Skeletal muscle tissue (tissue), 4 donors: ENCODE data around the gene CFAP61. TPM values are rescaled to one million over a fixed set of nuclear protein-coding genes. Genes with fewer than 3 reads are reported as not detected.

Experiments used
- H3K27ac ChIP-seq: one replicate; pipeline ENCODE4 v1.7.0; 2013; ENCODE audit warnings: mild to moderate bottlenecking, low read depth, low read length, inconsistent platforms
- H3K27me3 ChIP-seq, 3 donors: one replicate each; pipeline ENCODE4 v1.7.0; 2013; ENCODE audit warnings: low read length in 3 of 3; ENCODE audit not compliant: control insufficient read depth in 3 of 3, insufficient read depth in 3 of 3
- H3K36me3 ChIP-seq, 3 donors: one replicate each; pipeline ENCODE4 v1.7.0; 2013; ENCODE audit warnings: low read length in 3 of 3; ENCODE audit not compliant: control insufficient read depth in 3 of 3, insufficient read depth in 3 of 3
- H3K4me1 ChIP-seq, 3 donors: one replicate each; pipeline ENCODE4 v1.7.0; 2013; ENCODE audit warnings: low read length in 3 of 3, mild to moderate bottlenecking in 3 of 3; ENCODE audit not compliant: control insufficient read depth in 3 of 3, insufficient read depth in 3 of 3
- H3K4me3 ChIP-seq, 3 donors: one replicate each; pipeline ENCODE4 v1.7.0; 2013; ENCODE audit warnings: low read length in 3 of 3
- H3K9ac ChIP-seq, 3 donors: one replicate each; pipeline ENCODE4 v1.7.0; 2013; ENCODE audit warnings: low read length in 3 of 3, mild to moderate bottlenecking in 3 of 3, moderate library complexity in 2 of 3, low read depth in 1 of 3
- H3K9me3 ChIP-seq, 3 donors: one replicate each; pipeline ENCODE4 v1.7.0; 2013; ENCODE audit warnings: low read length in 3 of 3; ENCODE audit not compliant: control insufficient read depth in 3 of 3
- total RNA-seq: library from RNA; depleted of rRNA; stranded (reverse); fragments of >200 nt; gene quantifications from one replicate; pipeline ENCODE4 v1.2.3, GENCODE V29; 2014
- donor health status: Osteomylitis.

CFAP61 gene
- total RNA-seq, 1 donor from 2014 or later: 1.0 TPM

DNA sequence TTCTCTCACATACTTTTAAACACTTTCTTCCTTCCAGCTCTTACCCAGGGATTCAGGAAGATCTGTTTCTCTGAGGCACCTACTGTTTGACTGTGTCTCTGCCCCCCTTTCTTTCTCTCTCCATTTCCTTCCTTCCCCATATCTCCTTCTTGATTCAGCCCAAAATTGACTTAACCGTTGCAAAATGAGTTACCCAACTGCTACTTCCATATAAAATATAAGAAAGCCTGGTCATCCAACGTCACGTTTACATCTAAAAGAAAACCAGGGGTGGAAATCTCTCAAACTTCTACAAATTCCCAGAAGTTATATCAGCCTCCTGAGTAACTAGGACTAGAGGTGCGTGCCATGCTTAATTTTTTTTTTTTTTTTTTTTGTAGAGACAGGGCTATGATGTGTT lies 220.4 kb downstream of the CFAP61 start:
- Histone ChIP-seq H3K9ac (no peak overlapping the region), H3K36me3 (peaks cover 0 to 3% (median 0%) of the 10 kb centered on the region in 3 donors), H3K27ac (no peak overlapping the region), H3K4me3 (no peak overlapping the region), H3K9me3 (no peaks in the 10 kb centered on the region), H3K27me3 (no peaks in the 10 kb centered on the region), H3K4me1 (peaks cover 0 to 2% (median 1%) of the 10 kb centered on the region in 3 donors)

DNA sequence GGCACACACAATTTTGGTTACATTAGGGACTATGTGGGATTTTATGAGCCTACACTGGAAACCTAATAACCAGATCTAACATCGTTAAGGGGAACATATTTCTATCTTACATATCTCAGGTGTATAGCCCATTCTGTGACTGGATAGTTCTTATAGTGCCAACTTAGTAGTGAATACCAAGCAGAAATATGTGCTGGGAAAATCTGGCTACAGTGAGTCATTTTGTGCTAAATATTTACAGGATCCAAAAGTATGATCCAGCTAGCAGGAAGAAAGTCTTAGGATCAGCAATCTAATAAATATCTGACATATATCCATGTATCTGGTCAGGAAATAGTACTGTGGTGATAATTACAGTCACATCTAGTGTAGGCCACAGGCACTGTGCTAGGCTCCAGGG lies 221.0 kb downstream of the CFAP61 start:
- Histone ChIP-seq H3K9ac (no peak overlapping the region), H3K27ac (no peak overlapping the region)

DNA sequence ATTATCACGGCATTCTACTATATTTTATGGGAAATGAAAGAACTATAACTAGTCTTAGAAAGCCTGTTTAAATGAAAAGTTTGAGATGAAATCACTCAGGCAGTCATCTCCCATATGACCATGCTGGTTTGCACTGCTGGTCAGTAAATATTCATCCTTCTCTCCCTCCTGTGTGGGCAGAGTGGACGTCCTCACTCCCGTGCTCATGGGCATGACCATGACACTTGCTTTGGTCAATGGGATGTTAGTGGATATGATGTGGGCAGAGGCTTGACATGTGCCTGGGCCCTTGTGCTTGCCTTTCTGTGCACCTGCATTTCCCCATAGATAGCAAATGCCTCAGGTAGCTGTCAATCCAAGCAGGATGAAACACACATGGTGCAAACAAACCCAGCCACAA lies 222.5 kb downstream of the CFAP61 start:
- H3K9ac ChIP-seq: no peak overlapping the region
- peaks cover 0 to 3% (median under 1%) of the 10 kb centered on the region in 3 donors for H3K36me3 ChIP-seq
- H3K4me3 ChIP-seq: no peak overlapping the region
- H3K9me3 ChIP-seq: no peaks in the 10 kb centered on the region
- no peak overlapping the region for H3K27ac ChIP-seq
- peaks cover 4 to 11% (median 9%) of the 10 kb centered on the region in 3 donors for H3K4me1 ChIP-seq
- H3K27me3 ChIP-seq: no peaks in the 10 kb centered on the region

More for the DNA sequence above, 221.0 kb downstream of the CFAP61 start:
- Histone ChIP-seq H3K36me3 (peaks cover 0 to 3% (median 0%) of the 10 kb centered on the region in 3 donors), H3K9me3 (no peaks in the 10 kb centered on the region), H3K4me1 (peaks cover 4 to 8% (median 7%) of the 10 kb centered on the region in 3 donors), H3K4me3 (no peak overlapping the region), H3K27me3 (no peaks in the 10 kb centered on the region)

DNA sequence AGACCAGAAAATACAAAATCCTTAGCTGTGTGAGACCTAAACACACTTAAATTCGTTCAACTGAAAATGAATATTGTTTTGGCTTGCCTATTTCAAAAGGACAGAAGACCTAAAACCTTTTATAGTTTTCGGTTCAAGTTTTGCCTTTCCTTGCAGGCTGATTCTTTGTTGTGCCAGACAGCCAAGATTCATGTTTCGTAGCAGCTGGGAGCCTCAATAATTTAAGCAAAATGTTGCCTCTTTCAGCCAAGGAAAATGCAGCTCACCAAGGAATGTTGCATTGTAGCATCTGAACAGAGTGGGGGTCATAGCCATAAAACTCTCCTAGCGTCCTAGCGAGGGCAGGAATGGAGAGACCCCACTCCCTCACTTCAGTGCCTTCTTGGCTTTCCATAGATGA lies 223.3 kb downstream of the CFAP61 start:
- Histone ChIP-seq H3K27ac (no peak overlapping the region), H3K4me1 (peaks cover 4 to 11% (median 9%) of the 10 kb centered on the region in 3 donors), H3K27me3 (no peaks in the 10 kb centered on the region), H3K9ac (no peak overlapping the region), H3K36me3 (peaks cover 0 to 5% (median 3%) of the 10 kb centered on the region in 3 donors), H3K9me3 (no peaks in the 10 kb centered on the region), H3K4me3 (no peak overlapping the region)

DNA sequence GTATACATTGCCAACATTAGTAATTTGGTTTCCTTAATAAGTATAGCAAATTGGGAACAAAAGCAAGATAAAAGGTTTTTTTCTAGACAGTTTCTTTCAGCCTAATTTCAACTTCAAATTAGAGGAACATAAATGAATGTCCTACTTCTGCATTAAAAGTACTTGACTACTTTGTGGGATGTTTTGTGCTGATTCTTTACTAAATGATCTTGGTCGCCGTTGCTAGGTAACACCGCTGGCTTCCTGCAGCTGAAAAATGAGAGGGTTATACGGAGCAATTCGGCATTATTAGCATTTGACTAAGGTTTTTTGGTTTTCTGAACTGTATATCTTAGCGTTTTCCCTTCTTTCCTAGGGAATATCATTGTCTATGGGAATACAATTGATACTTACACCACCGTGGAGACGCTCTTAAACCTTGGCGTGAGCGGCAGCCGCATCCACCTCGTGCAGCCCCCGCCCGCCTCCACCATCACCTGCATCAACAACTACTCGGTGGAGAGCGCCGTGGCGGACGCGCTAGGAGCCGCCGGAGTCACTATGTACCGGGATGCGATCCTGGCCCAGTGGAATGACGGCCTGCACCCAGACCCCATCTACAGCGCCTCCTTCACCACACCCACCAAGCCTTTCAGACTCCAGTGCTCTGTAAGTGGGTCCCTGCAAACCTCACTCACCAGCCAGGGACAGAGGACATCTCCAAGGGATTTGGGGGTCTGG lies 224.6 kb downstream of the CFAP61 start:
- Histone ChIP-seq H3K4me3 (no peak overlapping the region), H3K27ac (no peak overlapping the region), H3K9ac (no peak overlapping the region), H3K27me3 (no peaks in the 10 kb centered on the region), H3K4me1 (peaks cover 4 to 11% (median 9%) of the 10 kb centered on the region in 3 donors), H3K9me3 (no peaks in the 10 kb centered on the region), H3K36me3 (peaks cover 0 to 5% (median 3%) of the 10 kb centered on the region in 3 donors)

DNA sequence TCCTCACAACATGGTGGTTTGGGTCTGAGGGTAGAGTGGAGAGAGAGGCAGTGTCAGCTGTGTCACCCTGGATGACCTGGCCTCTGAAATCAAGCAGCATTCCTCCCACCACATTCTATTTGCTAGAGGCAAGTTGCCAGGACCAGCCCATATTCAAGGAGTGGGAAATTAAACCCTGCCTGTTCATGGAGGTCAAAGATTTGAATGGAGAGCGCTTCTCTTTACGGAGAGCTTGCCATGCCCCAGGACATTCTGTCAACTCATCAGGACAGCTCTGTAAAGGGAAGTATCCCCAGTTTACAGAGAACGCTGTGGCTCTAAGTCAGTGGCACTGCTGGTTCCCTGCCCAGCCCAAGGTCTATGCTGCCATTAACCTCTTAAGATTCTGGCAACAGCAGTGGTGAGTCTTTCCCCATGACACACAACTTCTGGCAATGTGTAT lies 225.6 kb downstream of the CFAP61 start:
- H3K36me3 ChIP-seq: peaks cover 0 to 5% (median 3%) of the 10 kb centered on the region in 3 donors
- peak overlapping the region in 1 of 3 donors; percentile 0 for H3K4me3 ChIP-seq
- H3K9me3 ChIP-seq: no peaks in the 10 kb centered on the region
- peak overlapping the region; percentile 54 for H3K27ac ChIP-seq
- H3K27me3 ChIP-seq: no peaks in the 10 kb centered on the region
- peak overlapping the region in 1 of 3 donors; percentile 34 for H3K9ac ChIP-seq
- H3K4me1 ChIP-seq: peaks cover 4 to 11% (median 9%) of the 10 kb centered on the region in 3 donors

DNA sequence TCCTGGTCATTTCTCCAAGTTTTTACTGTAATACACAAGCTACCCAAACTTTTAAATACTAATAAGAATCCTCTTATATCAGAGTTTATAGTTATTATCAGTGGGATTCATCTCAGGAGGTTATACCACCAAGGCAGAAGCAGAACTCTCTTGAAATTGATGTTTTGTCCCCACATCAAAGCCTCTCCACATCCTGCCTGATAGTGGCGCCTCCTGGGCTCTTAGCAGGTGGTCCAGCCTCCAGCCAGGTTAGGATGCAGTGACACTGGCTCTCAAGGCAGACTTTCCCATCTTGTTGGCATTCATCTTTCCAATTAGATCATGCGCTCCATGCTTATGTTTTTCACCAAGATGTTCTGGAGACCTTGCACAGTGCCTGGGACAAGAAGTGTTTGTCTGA lies 233.7 kb downstream of the CFAP61 start:
- no peak overlapping the region for H3K4me3 ChIP-seq
- no peaks in the 10 kb centered on the region for H3K4me1 ChIP-seq
- peaks cover 0 to 7% (median under 1%) of the 10 kb centered on the region in 3 donors for H3K36me3 ChIP-seq
- H3K9me3 ChIP-seq: no peaks in the 10 kb centered on the region
- H3K9ac ChIP-seq: no peak overlapping the region
- no peaks in the 10 kb centered on the region for H3K27me3 ChIP-seq
- no peak overlapping the region for H3K27ac ChIP-seq

DNA sequence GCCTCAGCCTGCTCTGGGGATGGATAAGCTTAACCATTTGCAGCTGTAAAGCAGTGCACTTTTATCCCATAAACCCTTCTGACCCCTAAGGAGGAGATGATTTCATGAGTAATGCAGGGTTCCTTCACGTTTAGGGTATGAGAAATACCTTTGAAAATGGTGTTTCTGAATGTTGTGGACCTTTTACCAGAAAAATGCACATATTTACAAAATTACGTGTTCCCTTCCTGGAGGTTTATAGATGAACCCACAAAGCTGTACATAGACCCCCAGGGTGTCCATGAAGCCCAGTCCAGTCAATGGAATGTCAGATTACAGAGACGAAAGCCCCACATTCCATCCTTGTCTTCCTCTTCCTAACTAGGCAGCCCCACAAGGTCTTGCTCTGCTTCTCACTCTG lies 237.0 kb downstream of the CFAP61 start:
- no peaks in the 10 kb centered on the region for H3K9me3 ChIP-seq
- H3K4me1 ChIP-seq: no peaks in the 10 kb centered on the region
- H3K36me3 ChIP-seq: peaks cover 0 to 13% (median 3%) of the 10 kb centered on the region in 3 donors

DNA sequence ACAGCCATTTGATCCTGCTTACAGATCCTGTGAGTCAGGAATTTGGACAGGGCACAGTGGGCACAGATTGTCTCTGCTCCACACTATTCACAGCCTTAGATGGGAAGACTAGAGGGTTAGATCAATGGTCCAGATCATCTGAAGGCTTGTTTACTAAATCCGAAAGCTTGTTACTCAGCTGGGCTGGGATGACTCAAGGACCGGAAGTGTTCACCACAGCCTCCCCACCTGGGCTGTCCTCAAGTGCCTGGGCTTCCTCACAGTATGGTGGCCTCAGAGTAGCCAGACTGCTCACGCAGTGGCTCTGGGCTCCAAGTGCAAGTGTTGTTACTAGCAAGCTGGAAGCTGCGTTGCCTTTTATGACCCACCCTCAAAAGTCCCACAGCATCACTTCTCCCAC lies 240.1 kb downstream of the CFAP61 start:
- H3K4me1 ChIP-seq: no peaks in the 10 kb centered on the region
- H3K9ac ChIP-seq: no peak overlapping the region
- H3K27me3 ChIP-seq: no peaks in the 10 kb centered on the region
- no peak overlapping the region for H3K4me3 ChIP-seq
- H3K9me3 ChIP-seq: no peaks in the 10 kb centered on the region
- no peak overlapping the region for H3K27ac ChIP-seq
- H3K36me3 ChIP-seq: peaks cover 0 to 13% (median 3%) of the 10 kb centered on the region in 3 donors

More for the DNA sequence above, 237.0 kb downstream of the CFAP61 start:
- H3K4me3 ChIP-seq: no peak overlapping the region
- H3K27ac ChIP-seq: no peak overlapping the region
- H3K9ac ChIP-seq: no peak overlapping the region
- H3K27me3 ChIP-seq: no peaks in the 10 kb centered on the region

DNA sequence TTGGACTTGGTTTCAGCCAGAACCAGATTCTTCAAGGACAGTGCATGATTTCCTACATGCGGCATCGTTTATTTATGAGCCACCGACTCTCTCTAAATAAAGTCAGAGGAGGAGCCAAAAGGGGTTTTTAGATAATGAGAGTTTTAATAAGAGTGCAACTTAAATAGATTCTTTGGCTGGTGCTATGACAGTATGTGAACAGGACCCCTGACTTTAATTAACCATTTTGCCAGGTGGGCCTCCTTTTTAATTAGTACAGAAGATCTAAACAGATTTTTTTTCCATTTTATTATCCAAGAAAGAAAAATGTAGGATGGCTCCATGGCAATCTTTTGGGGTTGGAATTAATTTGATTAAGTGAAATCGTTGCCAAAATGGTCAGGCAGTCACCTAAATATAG lies 240.8 kb downstream of the CFAP61 start:
- Histone ChIP-seq H3K4me1 (no peaks in the 10 kb centered on the region), H3K36me3 (peaks cover 0 to 13% (median 3%) of the 10 kb centered on the region in 3 donors), H3K4me3 (no peak overlapping the region), H3K27me3 (no peaks in the 10 kb centered on the region), H3K27ac (no peak overlapping the region), H3K9me3 (no peaks in the 10 kb centered on the region), H3K9ac (no peak overlapping the region)
